Measurements from ENCODE around the gene FSIP2. TPM values are rescaled to one million over a fixed set of nuclear protein-coding genes. Genes with fewer than 3 reads are reported as not detected.

The FSIP2 gene
- total and polyA plus RNA-seq, 2 donors from 2014 or later = 0.22 to 1.2 TPM

- intact Hi-C loops (cut with DNase I) = no loop called here
- TF ChIP-seq, protein P1, sequence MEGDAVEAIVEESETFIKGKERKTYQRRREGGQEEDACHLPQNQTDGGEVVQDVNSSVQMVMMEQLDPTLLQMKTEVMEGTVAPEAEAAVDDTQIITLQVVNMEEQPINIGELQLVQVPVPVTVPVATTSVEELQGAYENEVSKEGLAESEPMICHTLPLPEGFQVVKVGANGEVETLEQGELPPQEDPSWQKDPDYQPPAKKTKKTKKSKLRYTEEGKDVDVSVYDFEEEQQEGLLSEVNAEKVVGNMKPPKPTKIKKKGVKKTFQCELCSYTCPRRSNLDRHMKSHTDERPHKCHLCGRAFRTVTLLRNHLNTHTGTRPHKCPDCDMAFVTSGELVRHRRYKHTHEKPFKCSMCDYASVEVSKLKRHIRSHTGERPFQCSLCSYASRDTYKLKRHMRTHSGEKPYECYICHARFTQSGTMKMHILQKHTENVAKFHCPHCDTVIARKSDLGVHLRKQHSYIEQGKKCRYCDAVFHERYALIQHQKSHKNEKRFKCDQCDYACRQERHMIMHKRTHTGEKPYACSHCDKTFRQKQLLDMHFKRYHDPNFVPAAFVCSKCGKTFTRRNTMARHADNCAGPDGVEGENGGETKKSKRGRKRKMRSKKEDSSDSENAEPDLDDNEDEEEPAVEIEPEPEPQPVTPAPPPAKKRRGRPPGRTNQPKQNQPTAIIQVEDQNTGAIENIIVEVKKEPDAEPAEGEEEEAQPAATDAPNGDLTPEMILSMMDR (IDR thresholded peaks at IDR 0.05; ENCODE audit: borderline replicate concordance, extremely low read depth, insufficient read depth) = no peak
- DNase-seq (no peak), FAIRE-seq (no peak)
- no peaks in the 10 kb centered on the region for H3K9me3 ChIP-seq (ENCODE audit: control insufficient read depth in 2 of 3, insufficient read depth in 1 of 3, low read length in 3 of 3)
- no peaks in the 10 kb centered on the region for H3K36me3 ChIP-seq (ENCODE audit: control insufficient read depth in 2 of 3, insufficient read depth in 3 of 3, low read length in 3 of 3)
- H3K4me1 ChIP-seq (ENCODE audit: control insufficient read depth in 2 of 3, insufficient read depth in 2 of 3, low read depth in 1 of 3, low read length in 3 of 3) = no peaks in the 10 kb centered on the region
- H3K27me3 ChIP-seq (ENCODE audit: control insufficient read depth, insufficient read depth, low read length) = no peaks in the 10 kb centered on the region
- no peak overlapping the region for H3K4me3 ChIP-seq (ENCODE audit: low read length in 3 of 3)
- H3K27ac ChIP-seq (ENCODE audit: low read depth in 2 of 2, low read length in 2 of 2) = no peak overlapping the region
- H3K9ac ChIP-seq (ENCODE audit: low read length in 3 of 3) = no peak overlapping the region
Measured at GRCh38 chr2:185806783-185807182, 68.2 kb downstream of the FSIP2 start.

DNA sequence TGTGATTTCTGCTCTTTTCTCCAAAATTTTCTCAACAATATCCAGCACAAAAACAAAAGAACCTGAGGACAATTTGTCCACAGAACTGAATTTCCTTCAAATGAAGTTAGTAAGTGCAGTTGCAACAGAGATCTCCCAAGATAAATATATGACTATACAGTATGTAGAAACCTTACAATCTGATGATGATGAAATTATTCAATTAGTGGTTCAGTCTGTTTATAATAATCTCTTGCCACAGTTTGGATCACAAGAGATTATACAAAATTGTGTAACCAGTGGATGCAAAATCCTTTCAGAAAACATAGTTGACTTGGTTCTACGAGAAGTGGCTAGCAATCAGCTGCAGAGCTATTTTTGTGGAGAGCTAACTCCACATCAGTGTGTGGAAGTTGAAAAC, 68.7 kb downstream of the FSIP2 start:
- TF ChIP-seq, protein P1 (IDR thresholded peaks at IDR 0.05; ENCODE audit: borderline replicate concordance, extremely low read depth, insufficient read depth) = no peak

DNA sequence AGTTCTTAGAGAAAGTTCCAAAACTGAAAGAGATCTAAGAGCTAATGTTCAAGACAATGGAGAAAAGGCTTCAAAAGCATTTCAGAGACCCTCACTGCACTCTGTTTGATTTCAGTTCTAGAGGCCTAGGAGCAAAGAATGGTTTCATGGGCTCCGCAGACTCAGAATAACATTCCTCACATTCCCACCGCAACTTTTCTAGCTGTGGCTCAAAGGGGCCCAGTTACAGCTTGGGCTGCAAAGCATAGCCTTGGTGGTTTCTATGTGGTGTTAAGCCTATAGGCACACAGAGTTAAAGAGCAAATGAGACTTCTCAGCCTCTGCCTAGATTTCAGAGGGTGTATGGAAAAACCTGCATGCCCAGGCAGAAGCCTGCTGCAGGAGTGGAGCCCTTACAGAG, 73.0 kb downstream of the FSIP2 start:
- intact Hi-C loops (cut with DNase I) = no loop called here

More for the DNA sequence above, 68.7 kb downstream of the FSIP2 start:
- no peaks in the 10 kb centered on the region for H3K27me3 ChIP-seq (ENCODE audit: control insufficient read depth, insufficient read depth, low read length)
- DNase-seq (no peak), FAIRE-seq (no peak)
- no peak overlapping the region for H3K4me3 ChIP-seq (ENCODE audit: low read length in 3 of 3)
- no peak overlapping the region for H3K9ac ChIP-seq (ENCODE audit: low read length in 3 of 3)
- no peak overlapping the region for H3K27ac ChIP-seq (ENCODE audit: low read depth in 2 of 2, low read length in 2 of 2)
- no peaks in the 10 kb centered on the region for H3K4me1 ChIP-seq (ENCODE audit: control insufficient read depth in 2 of 3, insufficient read depth in 2 of 3, low read depth in 1 of 3, low read length in 3 of 3)
- H3K36me3 ChIP-seq (ENCODE audit: control insufficient read depth in 2 of 3, insufficient read depth in 3 of 3, low read length in 3 of 3) = no peaks in the 10 kb centered on the region
- no peaks in the 10 kb centered on the region for H3K9me3 ChIP-seq (ENCODE audit: control insufficient read depth in 2 of 3, insufficient read depth in 1 of 3, low read length in 3 of 3)
- intact Hi-C loops (cut with DNase I) = no loop called here

More for the DNA sequence above, 73.0 kb downstream of the FSIP2 start:
- Histone ChIP-seq H3K9ac (ENCODE audit: low read length in 3 of 3) (no peak overlapping the region), H3K36me3 (ENCODE audit: control insufficient read depth in 2 of 3, insufficient read depth in 3 of 3, low read length in 3 of 3) (no peaks in the 10 kb centered on the region), H3K27me3 (ENCODE audit: control insufficient read depth, insufficient read depth, low read length) (no peaks in the 10 kb centered on the region), H3K4me1 (ENCODE audit: control insufficient read depth in 2 of 3, insufficient read depth in 2 of 3, low read depth in 1 of 3, low read length in 3 of 3) (no peaks in the 10 kb centered on the region), H3K9me3 (ENCODE audit: control insufficient read depth in 2 of 3, insufficient read depth in 1 of 3, low read length in 3 of 3) (no peaks in the 10 kb centered on the region), H3K27ac (ENCODE audit: low read depth in 2 of 2, low read length in 2 of 2) (no peak overlapping the region), H3K4me3 (ENCODE audit: low read length in 3 of 3) (no peak overlapping the region)
- TF ChIP-seq, protein P1 (IDR thresholded peaks at IDR 0.05; ENCODE audit: borderline replicate concordance, extremely low read depth, insufficient read depth) = no peak
- DNase-seq (no peak), FAIRE-seq (no peak)

Measured in kidney (tissue), 14 donors.